Measurements from ENCODE around the gene GET4.

GET4 gene

GRCh38 chr7:896346-897075, 20.2 kb downstream of the GET4 start:
- no peak for FAIRE-seq
- TF ChIP-seq POU2F2 (IDR thresholded peaks at IDR 0.05; ENCODE audit: low read depth, low read length) (no peak), POLR2AphosphoS5 (IDR thresholded peaks at IDR 0.05; ENCODE audit: low read depth, low read length) (no peak), SPI1 (IDR thresholded peaks at IDR 0.05; ENCODE audit: low read depth, low read length) (no peak), PAX5 (IDR thresholded peaks at IDR 0.05; ENCODE audit: insufficient read depth, low read length, severe bottlenecking) (no peak), POLR2A (IDR thresholded peaks at IDR 0.05; ENCODE audit: low read depth, low read length) (no peak), TAF1 (IDR thresholded peaks at IDR 0.05; ENCODE audit: low read depth, low read length) (no peak)

GRCh38 chr7:897086-897485, 20.7 kb downstream of the GET4 start:
- FAIRE-seq: no peak

More at GRCh38 chr7:896346-897075, 20.2 kb downstream of the GET4 start:
- no peak for DNase-seq (ENCODE audit: insufficient read length, low spot score)

GRCh38 chr7:897771-898376, 21.5 kb downstream of the GET4 start:
- FAIRE-seq (no peak), DNase-seq (ENCODE audit: insufficient read length, low spot score) (no peak)
- TF ChIP-seq TAF1 (IDR thresholded peaks at IDR 0.05; ENCODE audit: low read depth, low read length) (no peak), POLR2AphosphoS5 (IDR thresholded peaks at IDR 0.05; ENCODE audit: low read depth, low read length) (peak; percentile 30; the same call in 1 of the 2 replicates)

More at GRCh38 chr7:897086-897485, 20.7 kb downstream of the GET4 start:
- TF ChIP-seq POU2F2 (IDR thresholded peaks at IDR 0.05; ENCODE audit: low read depth, low read length) (no peak), POLR2A (IDR thresholded peaks at IDR 0.05; ENCODE audit: low read depth, low read length) (no peak), PAX5 (IDR thresholded peaks at IDR 0.05; ENCODE audit: insufficient read depth, low read length, severe bottlenecking) (no peak), POLR2AphosphoS5 (IDR thresholded peaks at IDR 0.05; ENCODE audit: low read depth, low read length) (no peak), TAF1 (IDR thresholded peaks at IDR 0.05; ENCODE audit: low read depth, low read length) (no peak), SPI1 (IDR thresholded peaks at IDR 0.05; ENCODE audit: low read depth, low read length) (no peak)
- no peak for DNase-seq (ENCODE audit: insufficient read length, low spot score)

- DNase-seq (ENCODE audit: insufficient read length, low spot score) (no peak), FAIRE-seq (no peak)
- TF ChIP-seq POLR2AphosphoS5 (IDR thresholded peaks at IDR 0.05; ENCODE audit: low read depth, low read length) (no peak), TAF1 (IDR thresholded peaks at IDR 0.05; ENCODE audit: low read depth, low read length) (no peak), POLR2A (IDR thresholded peaks at IDR 0.05; ENCODE audit: low read depth, low read length) (no peak), POU2F2 (IDR thresholded peaks at IDR 0.05; ENCODE audit: low read depth, low read length) (no peak), SPI1 (IDR thresholded peaks at IDR 0.05; ENCODE audit: low read depth, low read length) (no peak), PAX5 (IDR thresholded peaks at IDR 0.05; ENCODE audit: insufficient read depth, low read length, severe bottlenecking) (no peak)
These were observed 22.1 kb downstream of the GET4 start for GRCh38 chr7:898460-898854.

GRCh38 chr7:898855-899681, 22.7 kb downstream of the GET4 start:
- no peak for TF ChIP-seq POLR2A (IDR thresholded peaks at IDR 0.05; ENCODE audit: low read depth, low read length)
- no peak for TF ChIP-seq POLR2AphosphoS5 (IDR thresholded peaks at IDR 0.05; ENCODE audit: low read depth, low read length)
- no peak for TF ChIP-seq TAF1 (IDR thresholded peaks at IDR 0.05; ENCODE audit: low read depth, low read length)
- TF ChIP-seq POU2F2 (IDR thresholded peaks at IDR 0.05; ENCODE audit: low read depth, low read length): no peak
- no peak for TF ChIP-seq PAX5 (IDR thresholded peaks at IDR 0.05; ENCODE audit: insufficient read depth, low read length, severe bottlenecking)
- no peak for TF ChIP-seq SPI1 (IDR thresholded peaks at IDR 0.05; ENCODE audit: low read depth, low read length)
- FAIRE-seq (no peak), DNase-seq (ENCODE audit: insufficient read length, low spot score) (no peak)

GRCh38 chr7:899806-900205, 23.5 kb downstream of the GET4 start:
- no peak for TF ChIP-seq TAF1 (IDR thresholded peaks at IDR 0.05; ENCODE audit: low read depth, low read length)
- DNase-seq (ENCODE audit: insufficient read length, low spot score) (no peak), FAIRE-seq (no peak)

- FAIRE-seq: no peak
- no peak for TF ChIP-seq TAF1 (IDR thresholded peaks at IDR 0.05; ENCODE audit: low read depth, low read length)
- TF ChIP-seq PAX5 (IDR thresholded peaks at IDR 0.05; ENCODE audit: insufficient read depth, low read length, severe bottlenecking): no peak
- TF ChIP-seq POLR2AphosphoS5 (IDR thresholded peaks at IDR 0.05; ENCODE audit: low read depth, low read length): no peak
- TF ChIP-seq POLR2A (IDR thresholded peaks at IDR 0.05; ENCODE audit: low read depth, low read length): no peak
- no peak for TF ChIP-seq POU2F2 (IDR thresholded peaks at IDR 0.05; ENCODE audit: low read depth, low read length)
- TF ChIP-seq SPI1 (IDR thresholded peaks at IDR 0.05; ENCODE audit: low read depth, low read length): no peak
- no peak for DNase-seq (ENCODE audit: insufficient read length, low spot score)
These were observed 24.1 kb downstream of the GET4 start for GRCh38 chr7:900331-901040.

GRCh38 chr7:901041-901387, 24.7 kb downstream of the GET4 start:
- TF ChIP-seq POLR2A (IDR thresholded peaks at IDR 0.05; ENCODE audit: low read depth, low read length) (no peak), SPI1 (IDR thresholded peaks at IDR 0.05; ENCODE audit: low read depth, low read length) (no peak), TAF1 (IDR thresholded peaks at IDR 0.05; ENCODE audit: low read depth, low read length) (no peak), POU2F2 (IDR thresholded peaks at IDR 0.05; ENCODE audit: low read depth, low read length) (no peak), PAX5 (IDR thresholded peaks at IDR 0.05; ENCODE audit: insufficient read depth, low read length, severe bottlenecking) (no peak), POLR2AphosphoS5 (IDR thresholded peaks at IDR 0.05; ENCODE audit: low read depth, low read length) (no peak)
- DNase-seq (ENCODE audit: insufficient read length, low spot score): no peak
- no peak for FAIRE-seq
